ENCODE measurements around the gene ERICH3.

Gene ERICH3

GRCh38 chr1:74673351-74674111 lies at the start of gene ERICH3:
Gene ERICH3, minus strand, starts transcription at chr1:74673792. Its CDS starts 273 bp downstream, at chr1:74673519.
- no peak for DNase-seq (ENCODE audit: low read depth)

DNA sequence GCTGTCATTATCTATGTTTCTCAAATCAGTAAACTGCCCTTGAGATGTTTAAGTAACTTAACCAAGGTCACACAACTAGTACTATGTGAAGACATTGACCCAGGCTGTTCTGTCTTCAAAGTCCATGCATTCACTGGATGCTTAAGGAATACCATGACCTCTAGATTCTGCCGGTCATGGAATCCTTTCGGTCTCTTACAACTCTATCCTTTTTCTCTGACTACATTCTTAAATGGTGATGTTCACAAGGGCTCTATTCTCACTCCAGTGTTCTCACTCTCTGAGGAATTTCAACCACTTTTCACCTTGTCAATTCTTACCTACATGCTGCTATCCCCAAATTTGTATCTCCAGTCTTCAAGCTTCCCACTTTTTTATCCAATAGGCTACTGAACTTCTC lies 44.0 kb upstream of the ERICH3 start:
- DNase-seq (ENCODE audit: low read depth) = no peak

- no peak for DNase-seq (ENCODE audit: low read depth)
Measured at GRCh38 chr1:74716822-74717221, 43.2 kb upstream of the ERICH3 start.

- no peak for DNase-seq (ENCODE audit: low read depth)
Measured at GRCh38 chr1:74715806-74716205, 42.2 kb upstream of the ERICH3 start.

- DNase-seq (ENCODE audit: low read depth) = no peak
Measured at GRCh38 chr1:74715236-74715502, 41.6 kb upstream of the ERICH3 start.

- no peak for DNase-seq (ENCODE audit: low read depth)
Measured at GRCh38 chr1:74714429-74715235, 41.0 kb upstream of the ERICH3 start.

- DNase-seq (ENCODE audit: low read depth) = no peak
Measured at GRCh38 chr1:74713849-74714248, 40.3 kb upstream of the ERICH3 start.

GRCh38 chr1:74712881-74713280 lies 39.3 kb upstream of the ERICH3 start:
- no peak for DNase-seq (ENCODE audit: low read depth)

GRCh38 chr1:74703386-74704182 lies 30.0 kb upstream of the ERICH3 start:
- no peak for DNase-seq (ENCODE audit: low read depth)

- no peak for DNase-seq (ENCODE audit: low read depth)
Measured at GRCh38 chr1:74699331-74699730, 25.7 kb upstream of the ERICH3 start.

DNA sequence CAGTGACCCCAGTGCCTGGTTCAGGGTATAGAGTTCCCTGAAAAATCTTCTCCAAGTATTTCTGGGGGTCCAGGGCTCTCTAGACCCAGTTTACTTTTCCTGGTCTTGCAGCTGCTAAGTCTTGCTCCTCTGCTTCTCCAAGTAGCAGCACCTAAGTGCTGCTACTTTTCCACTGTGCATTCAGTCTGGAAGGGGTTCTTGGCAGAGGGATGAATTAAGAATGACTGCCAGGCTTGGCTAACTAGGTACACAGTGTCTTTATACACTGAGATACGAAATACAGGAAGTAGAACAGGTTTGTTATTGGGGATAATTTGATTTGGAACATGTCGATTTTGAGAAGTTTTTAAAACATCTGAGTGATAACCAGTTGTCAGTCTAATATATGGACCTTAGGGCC lies 24.2 kb upstream of the ERICH3 start:
- DNase-seq (ENCODE audit: low read depth) = no peak

DNA sequence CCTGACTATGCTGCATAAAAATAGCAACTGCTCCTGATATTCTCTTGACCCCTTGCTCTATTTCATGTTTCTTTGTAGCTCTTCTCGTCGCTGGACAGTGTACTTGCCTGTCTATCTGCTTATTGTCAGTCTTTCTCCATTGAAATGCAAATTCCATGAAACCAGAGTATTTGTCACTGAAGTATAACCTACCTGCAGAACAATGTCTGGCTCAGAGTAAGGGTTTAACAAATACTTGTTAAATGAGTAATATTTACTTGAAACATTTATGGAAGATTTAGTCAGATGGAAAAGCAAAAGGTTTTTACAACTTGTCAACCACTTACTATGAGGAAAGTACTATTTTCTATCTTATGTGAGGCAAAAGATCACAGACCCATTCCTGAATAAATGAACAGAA lies 19.9 kb upstream of the ERICH3 start:
- no peak for DNase-seq (ENCODE audit: low read depth)

- DNase-seq (ENCODE audit: low read depth) = no peak
Measured at GRCh38 chr1:74690909-74691308, 17.3 kb upstream of the ERICH3 start.

DNA sequence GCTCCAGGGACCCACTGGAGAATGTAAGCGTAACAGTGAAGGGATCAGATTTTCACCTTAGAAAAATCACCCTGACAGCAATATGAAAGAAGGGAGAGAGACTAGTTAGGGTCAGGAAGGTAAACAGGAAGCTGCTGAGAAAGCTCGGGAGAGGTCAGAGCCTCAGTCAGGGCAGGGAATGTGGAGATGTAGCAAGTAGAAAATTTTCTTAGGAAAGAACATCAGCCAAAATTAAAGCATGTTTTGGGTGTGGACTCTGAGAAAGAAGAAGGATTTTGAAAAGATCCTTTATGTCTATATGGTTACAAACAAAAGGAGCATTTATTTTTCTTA lies 16.7 kb upstream of the ERICH3 start:
- no peak for DNase-seq (ENCODE audit: low read depth)

GRCh38 chr1:74689621-74690363 lies 16.2 kb upstream of the ERICH3 start:
- peak; percentile 20 for DNase-seq (ENCODE audit: low read depth)

DNA sequence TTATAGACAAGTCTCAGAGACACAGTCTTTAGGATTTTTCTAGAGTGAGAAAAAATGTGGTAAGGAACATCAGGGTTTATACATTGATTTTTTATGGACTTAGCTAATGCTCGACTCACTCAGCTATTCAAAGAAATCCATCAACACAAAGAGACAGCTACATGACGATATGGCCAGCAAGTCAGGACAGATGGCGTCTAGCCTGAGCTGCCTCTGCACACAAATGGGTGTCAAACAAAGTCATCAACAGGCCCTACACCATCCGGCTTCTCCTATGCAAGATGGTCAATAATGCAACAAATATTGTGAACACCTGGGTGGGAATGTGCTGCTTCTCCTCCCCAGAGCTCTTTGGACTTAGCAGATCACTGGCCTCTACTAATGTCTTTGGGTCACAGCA lies 13.3 kb upstream of the ERICH3 start:
- no peak for DNase-seq (ENCODE audit: low read depth)

GRCh38 chr1:74684301-74684700 lies 10.7 kb upstream of the ERICH3 start:
- DNase-seq (ENCODE audit: low read depth) = no peak

- no peak for DNase-seq (ENCODE audit: low read depth)
Measured at GRCh38 chr1:74683656-74684055, 10.1 kb upstream of the ERICH3 start.

DNA sequence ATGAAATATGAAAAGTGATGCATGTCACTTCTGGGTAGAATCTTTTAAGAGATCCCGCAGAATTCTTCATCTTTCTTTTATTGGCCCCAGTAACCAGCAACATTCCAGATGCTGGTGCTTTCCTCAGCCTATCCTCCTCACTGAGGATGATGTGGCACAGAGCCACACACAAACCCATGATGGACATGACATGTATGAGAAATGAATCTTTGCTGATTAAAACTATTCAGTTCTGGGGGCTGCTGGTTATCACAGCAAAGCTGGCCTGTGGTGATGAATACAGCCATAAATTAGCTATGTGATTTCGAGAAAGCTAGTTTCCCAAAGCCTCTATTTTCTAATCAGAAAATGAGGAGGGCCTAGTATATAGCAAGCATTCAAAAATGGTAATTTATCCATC lies 8.3 kb upstream of the ERICH3 start:
- DNase-seq (ENCODE audit: low read depth) = no peak

DNA sequence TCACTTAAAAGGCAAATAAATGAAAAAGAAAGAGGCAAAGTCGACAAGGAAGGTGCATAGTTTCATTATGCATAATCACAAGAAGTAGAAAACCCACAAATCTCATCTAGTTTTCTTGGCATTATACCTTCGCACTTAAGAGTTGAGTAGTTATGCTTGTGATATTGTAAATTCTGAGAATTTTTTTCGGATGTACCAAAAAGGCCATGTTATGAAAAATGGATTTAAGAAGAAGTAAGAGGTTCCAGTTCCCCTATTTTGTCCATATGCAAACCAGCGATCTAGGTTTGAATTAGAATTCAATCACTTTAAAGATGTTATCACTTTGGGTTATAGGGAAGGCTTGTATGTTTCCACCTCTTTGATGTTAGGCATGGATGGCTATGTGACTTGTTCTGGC lies 7.9 kb upstream of the ERICH3 start:
- DNase-seq (ENCODE audit: low read depth) = no peak

GRCh38 chr1:74681001-74681400 lies 7.4 kb upstream of the ERICH3 start:
- DNase-seq (ENCODE audit: low read depth) = no peak

GRCh38 chr1:74679811-74680210 lies 6.2 kb upstream of the ERICH3 start:
- no peak for DNase-seq (ENCODE audit: low read depth)
